Measurements from ENCODE around the gene SLC48A1.

The SLC48A1 gene

GRCh38 chr12:47777151-47777550 is 4.1 kb downstream of the SLC48A1 start:
- no peak for DNase-seq (ENCODE audit: low read depth in 2 of 2)

GRCh38 chr12:47777741-47778558 is 4.9 kb downstream of the SLC48A1 start:
- no peak for DNase-seq (ENCODE audit: low read depth in 2 of 2)

GRCh38 chr12:47778881-47779280 is 5.8 kb downstream of the SLC48A1 start:
- DNase-seq (ENCODE audit: low read depth in 2 of 2): no peak

- DNase-seq (ENCODE audit: low read depth in 2 of 2): peak; percentile 86 to 89
Observed at GRCh38 chr12:47779301-47779942, 6.4 kb downstream of the SLC48A1 start.

- DNase-seq (ENCODE audit: low read depth in 2 of 2): no peak
Observed at GRCh38 chr12:47779943-47780504, 7.0 kb downstream of the SLC48A1 start.

GRCh38 chr12:47781479-47782371 is 8.7 kb downstream of the SLC48A1 start:
- no peak for DNase-seq (ENCODE audit: low read depth in 2 of 2)

GRCh38 chr12:47782372-47782770 is 9.3 kb downstream of the SLC48A1 start:
- no peak for DNase-seq (ENCODE audit: low read depth in 2 of 2)

- DNase-seq (ENCODE audit: low read depth in 2 of 2): no peak
Observed at GRCh38 chr12:47783024-47783755, 10.2 kb downstream of the SLC48A1 start.

GRCh38 chr12:47783821-47784819 is 11.1 kb downstream of the SLC48A1 start:
- DNase-seq (ENCODE audit: low read depth in 2 of 2): no peak

GRCh38 chr12:47785036-47785886 is 12.2 kb downstream of the SLC48A1 start:
- DNase-seq (ENCODE audit: low read depth in 2 of 2): no peak

- DNase-seq (ENCODE audit: low read depth in 2 of 2): no peak
Observed at GRCh38 chr12:47785887-47786661, 13.0 kb downstream of the SLC48A1 start.

GRCh38 chr12:47786662-47787280 is 13.7 kb downstream of the SLC48A1 start:
- no peak for DNase-seq (ENCODE audit: low read depth in 2 of 2)

- DNase-seq (ENCODE audit: low read depth in 2 of 2): no peak
Observed at GRCh38 chr12:47787596-47788319, 14.7 kb downstream of the SLC48A1 start.

- DNase-seq (ENCODE audit: low read depth in 2 of 2): no peak
Observed at GRCh38 chr12:47789141-47789540, 16.1 kb downstream of the SLC48A1 start.

- no peak for DNase-seq (ENCODE audit: low read depth in 2 of 2)
Observed at GRCh38 chr12:47789712-47790489, 16.9 kb downstream of the SLC48A1 start.

GRCh38 chr12:47790676-47791350 is 17.8 kb downstream of the SLC48A1 start:
- DNase-seq (ENCODE audit: low read depth in 2 of 2): no peak
